HG02852 (cell line): Measurements from ENCODE around the gene BAG3.

Source experiments
- ATAC-seq: cut with Tn5 transposase; IDR thresholded peaks from one replicate; pipeline ENCODE4 v1.9.1; 2021; ENCODE audit warnings: mild to moderate bottlenecking, moderate library complexity; ENCODE audit not compliant: unreplicated experiment

The BAG3 gene

GRCh38 chr10:119725828-119726675 is 74.9 kb downstream of the BAG3 start, which contains the start of gene INPP5F:
TSS of gene INPP5F (plus strand) at chr10:119726050. CDS start at chr10:119726263, 213 bp downstream.
- ATAC-seq: peak; percentile 87

- ATAC-seq: no peak
Observed at GRCh38 chr10:119726676-119727261, 75.6 kb downstream of the BAG3 start.
